Measurements from ENCODE around the gene TBCD.

DNA sequence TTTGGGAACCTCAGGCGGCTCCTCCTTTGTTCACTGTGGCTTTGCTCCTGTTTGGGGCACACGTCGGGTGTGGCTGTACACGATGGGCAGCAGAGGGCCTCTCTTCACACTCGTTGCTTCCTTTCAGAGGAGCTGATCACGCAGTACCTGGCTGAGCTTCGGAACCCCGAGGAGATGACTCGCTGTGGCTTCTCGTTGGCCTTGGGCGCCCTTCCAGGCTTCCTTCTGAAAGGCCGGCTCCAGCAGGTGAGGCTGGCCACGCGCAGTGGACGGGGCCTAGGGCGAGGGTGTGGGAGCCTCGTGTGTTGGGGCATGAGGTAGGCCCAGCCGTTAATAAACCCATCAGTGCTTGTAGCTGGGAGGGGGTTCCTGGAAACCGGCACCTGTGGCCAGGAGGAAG is 172.9 kb downstream of the TBCD start:
- TF ChIP-seq, protein P1, sequence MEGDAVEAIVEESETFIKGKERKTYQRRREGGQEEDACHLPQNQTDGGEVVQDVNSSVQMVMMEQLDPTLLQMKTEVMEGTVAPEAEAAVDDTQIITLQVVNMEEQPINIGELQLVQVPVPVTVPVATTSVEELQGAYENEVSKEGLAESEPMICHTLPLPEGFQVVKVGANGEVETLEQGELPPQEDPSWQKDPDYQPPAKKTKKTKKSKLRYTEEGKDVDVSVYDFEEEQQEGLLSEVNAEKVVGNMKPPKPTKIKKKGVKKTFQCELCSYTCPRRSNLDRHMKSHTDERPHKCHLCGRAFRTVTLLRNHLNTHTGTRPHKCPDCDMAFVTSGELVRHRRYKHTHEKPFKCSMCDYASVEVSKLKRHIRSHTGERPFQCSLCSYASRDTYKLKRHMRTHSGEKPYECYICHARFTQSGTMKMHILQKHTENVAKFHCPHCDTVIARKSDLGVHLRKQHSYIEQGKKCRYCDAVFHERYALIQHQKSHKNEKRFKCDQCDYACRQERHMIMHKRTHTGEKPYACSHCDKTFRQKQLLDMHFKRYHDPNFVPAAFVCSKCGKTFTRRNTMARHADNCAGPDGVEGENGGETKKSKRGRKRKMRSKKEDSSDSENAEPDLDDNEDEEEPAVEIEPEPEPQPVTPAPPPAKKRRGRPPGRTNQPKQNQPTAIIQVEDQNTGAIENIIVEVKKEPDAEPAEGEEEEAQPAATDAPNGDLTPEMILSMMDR (IDR thresholded peaks at IDR 0.05; ENCODE audit: low read depth, low read length) = no peak
- TF ChIP-seq EZH2phosphoT487 (IDR thresholded peaks at IDR 0.05; ENCODE audit: low read depth) = no peak

Measured in OCI-LY3 (cell line).